Measurements from ENCODE around the gene PHTF2.
"Not testable (repeated sequence)": the region's sequence is repeated elsewhere in the genome, so short reads cannot be mapped to it uniquely, and the experiment has no call there.

The PHTF2 gene

GRCh38 chr7:77798394-77799077, at the start of gene PHTF2, which contains the start of gene TMEM60:
Gene PHTF2 (plus strand): TSS chr7:77798773.
Gene TMEM60 (minus strand): TSS chr7:77798434. CDS start chr7:77794373, 4,061 bp downstream.
- peak; percentile 96 to 98 for DNase-seq

- no peak for DNase-seq
Measured at GRCh38 chr7:77752016-77752415, 46.6 kb upstream of the PHTF2 start.

- no peak for DNase-seq
Measured at GRCh38 chr7:77753173-77753572, 45.4 kb upstream of the PHTF2 start.

DNA sequence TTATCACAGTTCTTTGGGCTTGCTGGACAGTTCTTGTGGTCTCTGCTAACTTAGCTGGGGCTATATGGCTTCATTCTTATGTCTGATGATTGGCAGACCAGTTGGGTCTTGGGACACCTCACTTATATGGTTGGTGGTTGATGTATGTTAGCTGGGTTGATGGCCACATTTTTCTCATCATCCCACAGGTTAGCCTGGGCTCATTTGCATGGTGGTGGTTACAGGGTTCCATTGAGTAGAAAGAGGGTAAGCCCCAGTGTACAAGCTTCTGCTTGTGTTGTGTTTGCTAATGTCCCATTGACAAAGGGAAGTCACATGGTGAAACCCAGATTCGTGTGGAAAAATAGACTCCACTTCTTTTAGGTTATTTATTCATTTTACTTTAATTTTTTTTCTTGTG, 41.0 kb upstream of the PHTF2 start:
- DNase-seq, result no peak

DNA sequence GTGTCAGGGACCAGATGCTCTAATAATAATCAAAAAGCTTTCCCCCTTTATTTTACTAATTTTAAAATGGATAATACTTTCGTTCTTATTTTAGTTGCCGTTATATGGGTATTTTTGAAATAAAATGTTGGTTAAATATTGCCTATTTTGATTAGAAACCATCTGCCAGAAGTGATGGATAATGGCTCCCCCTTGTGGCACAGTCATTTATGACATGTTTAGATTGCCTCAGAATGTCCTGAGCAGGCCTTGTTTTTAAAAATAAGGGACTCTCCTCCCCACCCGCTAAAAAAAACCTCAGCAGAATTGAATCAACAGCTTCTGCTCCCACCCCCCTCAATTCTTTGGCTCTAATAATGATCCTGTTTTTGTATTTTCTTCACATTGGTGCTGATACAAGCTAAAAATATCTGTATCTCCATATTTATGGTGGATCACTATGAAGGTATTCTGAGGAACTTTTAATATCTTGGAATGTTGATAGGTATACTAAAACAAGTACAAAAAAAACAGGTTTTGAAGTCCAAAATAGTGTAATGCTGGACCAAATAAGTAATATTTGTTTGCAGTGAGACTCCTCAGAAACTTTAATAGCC, 39.2 kb upstream of the PHTF2 start:
- DNase-seq, result peak in 1 of 2 experiments; percentile 25

DNA sequence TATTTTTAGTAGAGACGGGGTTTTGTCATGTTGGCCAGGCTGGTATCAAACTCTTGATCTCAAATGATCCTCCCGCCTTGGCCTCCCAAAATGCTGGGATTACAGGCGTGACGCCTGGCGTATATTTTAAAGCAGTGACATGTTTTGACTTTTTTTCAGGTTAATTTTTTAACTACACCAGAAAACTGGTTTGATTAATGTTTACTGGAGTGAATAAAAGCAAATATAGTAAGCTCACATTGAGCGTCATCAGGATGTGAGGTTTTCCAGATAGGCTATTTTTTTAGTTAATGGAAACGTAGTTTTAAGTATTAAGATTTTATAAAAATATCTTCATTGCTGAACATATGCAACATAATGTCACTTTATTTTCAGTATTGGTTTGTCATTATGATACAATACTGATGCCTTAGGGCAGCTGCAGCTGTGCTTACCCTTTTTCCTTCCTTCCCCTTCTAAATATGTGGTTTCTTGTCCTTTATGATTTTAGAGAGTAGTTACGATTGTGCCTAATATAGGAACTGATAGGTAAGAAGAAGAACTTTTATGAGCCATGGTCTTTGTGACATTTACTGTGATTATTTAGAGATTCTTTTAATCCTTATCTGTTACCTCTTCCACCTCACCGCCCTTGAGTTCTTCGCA, 37.6 kb upstream of the PHTF2 start:
- no peak for DNase-seq

DNA sequence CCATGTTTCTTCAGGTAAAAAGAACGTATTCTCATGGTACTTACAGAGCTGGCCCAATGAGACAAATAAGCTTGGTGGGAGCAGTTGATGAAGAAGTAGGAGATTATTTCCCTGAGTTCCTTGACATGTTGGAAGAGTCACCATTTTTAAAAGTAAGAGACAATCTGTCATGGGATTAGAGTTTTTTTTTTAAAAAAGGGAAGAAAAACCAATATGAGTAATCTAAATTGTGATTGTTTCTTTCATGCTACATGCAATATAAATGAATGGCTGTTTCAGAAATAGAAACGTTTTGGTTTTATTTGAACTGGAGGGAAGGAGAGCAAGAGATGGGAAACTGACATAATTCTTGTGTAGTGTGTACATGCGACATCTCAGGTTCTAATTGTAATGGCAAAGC, 33.1 kb upstream of the PHTF2 start:
- no peak for DNase-seq

DNA sequence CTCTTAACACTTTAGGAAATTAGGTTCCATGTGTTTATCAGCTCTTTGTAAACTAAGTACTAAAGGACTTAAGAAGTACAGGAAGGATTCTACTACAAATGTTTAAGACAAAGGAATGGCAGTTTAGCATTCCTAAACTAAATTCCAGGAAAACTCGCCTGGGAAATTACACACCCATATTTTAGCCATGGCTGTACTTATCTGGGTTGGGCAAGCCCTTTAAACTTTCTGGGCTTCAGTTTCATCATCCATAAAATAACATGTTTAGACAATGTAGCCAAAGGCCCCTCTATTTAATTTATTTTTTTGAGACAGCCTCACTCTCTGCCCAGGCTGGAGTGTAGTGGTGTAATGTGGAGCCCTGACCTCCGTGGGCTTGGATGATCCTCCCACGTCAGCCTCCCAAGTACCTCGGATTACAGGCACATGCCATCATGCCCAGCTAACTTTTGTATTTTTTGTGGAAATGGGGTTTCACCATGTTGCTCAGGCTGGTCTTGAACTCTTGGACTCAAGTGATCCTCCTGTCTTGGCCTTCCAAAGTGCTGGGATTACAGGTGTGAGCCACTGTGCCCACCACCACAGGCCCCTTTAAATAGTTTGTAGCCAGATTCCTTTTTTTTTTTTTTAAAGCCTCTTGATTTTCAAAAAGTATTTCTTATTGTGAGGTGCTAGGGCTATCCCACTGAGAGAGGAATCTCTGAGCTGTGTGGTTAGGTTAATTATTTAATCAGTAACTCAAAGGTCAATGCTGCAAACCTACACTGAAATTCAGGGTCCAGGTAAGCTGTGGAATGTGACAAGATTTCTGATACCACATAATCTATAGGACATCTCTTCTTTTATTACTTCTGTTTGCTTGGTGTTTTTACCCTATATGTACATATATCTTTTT, 32.4 kb upstream of the PHTF2 start:
- DNase-seq, result no peak

GRCh38 chr7:77766801-77767605, 31.6 kb upstream of the PHTF2 start:
- no peak for DNase-seq

DNA sequence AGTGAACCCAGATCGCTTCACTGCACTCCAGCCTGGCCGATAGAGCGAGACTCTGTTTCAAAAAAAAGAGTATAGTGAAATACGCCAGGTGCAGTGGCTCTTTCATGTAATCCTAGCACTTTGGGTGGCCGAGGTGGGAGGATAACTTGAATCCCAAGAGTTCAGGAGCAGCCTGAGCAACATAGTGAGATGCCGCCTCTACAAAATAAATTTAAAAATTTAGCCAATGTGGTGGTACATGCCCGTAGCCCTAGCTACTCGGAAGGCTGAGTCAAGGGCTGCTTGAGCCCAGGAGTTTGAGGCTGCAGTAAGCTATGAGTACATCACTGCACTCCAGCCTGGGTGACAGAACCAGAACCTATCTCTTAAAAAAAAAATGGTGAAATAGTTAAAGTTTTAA, 28.3 kb upstream of the PHTF2 start:
- no peak for DNase-seq

DNA sequence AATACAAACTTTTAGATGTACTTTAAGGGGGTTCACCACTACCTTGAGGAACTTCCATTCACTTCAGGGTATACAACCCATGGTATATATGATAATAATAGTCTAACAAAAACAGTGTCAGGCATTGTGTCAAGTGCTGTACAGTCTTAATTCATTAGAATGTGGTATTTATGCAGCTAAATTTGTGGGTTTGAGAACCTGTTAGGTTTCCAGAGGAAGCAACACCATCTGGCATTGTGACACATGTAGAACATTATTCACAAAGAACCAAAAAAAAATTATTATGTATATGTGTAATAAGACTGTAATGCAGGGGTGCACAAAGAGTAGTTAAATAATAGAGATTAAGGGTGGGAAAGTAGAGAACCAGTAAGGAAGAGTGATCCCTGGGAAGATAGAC, 26.7 kb upstream of the PHTF2 start:
- no peak for DNase-seq

DNA sequence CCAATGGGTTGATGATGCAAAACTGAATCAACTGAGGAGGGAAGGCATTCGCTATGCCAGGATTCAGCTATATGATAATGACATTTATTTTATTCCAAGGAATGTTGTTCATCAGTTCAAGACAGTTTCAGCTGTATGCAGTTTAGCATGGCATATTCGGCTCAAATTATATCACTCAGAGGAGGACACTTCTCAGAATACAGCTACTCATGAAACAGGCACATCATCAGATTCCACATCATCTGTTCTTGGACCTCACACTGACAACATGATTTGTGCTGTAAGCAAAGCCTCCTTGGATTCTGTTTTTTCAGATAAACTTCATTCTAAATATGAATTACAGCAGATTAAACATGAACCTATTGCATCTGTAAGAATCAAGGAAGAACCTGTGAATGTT, 20.0 kb upstream of the PHTF2 start:
- no peak for DNase-seq

DNA sequence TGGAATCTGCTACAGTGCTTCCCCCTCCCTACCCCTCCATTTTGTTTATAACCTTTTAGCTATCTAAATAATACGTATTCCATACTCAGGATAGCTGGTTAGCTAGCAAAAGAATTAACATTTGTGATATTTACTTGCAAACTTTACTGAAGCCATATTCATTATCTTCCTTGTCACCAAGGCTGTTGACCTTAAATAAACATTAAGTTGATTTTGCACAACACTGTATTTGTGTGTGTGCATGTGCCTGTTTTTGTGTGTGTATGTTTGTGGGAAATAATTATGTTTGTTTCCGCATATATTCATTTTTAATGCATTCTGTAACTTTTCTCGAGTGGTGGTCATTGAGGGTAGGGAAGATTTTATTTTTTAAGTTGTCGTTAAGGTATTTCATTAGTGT, 16.2 kb upstream of the PHTF2 start:
- no peak for DNase-seq

GRCh38 chr7:77783111-77783510, 15.5 kb upstream of the PHTF2 start:
- DNase-seq, result no peak

GRCh38 chr7:77783545-77783944, 15.0 kb upstream of the PHTF2 start:
- DNase-seq, result no peak

- not testable (repeated sequence) for DNase-seq
Measured at GRCh38 chr7:77784426-77784825, 14.1 kb upstream of the PHTF2 start.

- no peak for DNase-seq
Measured at GRCh38 chr7:77786018-77786417, 12.6 kb upstream of the PHTF2 start.

- DNase-seq, result no peak
Measured at GRCh38 chr7:77786741-77787140, 11.8 kb upstream of the PHTF2 start.

DNA sequence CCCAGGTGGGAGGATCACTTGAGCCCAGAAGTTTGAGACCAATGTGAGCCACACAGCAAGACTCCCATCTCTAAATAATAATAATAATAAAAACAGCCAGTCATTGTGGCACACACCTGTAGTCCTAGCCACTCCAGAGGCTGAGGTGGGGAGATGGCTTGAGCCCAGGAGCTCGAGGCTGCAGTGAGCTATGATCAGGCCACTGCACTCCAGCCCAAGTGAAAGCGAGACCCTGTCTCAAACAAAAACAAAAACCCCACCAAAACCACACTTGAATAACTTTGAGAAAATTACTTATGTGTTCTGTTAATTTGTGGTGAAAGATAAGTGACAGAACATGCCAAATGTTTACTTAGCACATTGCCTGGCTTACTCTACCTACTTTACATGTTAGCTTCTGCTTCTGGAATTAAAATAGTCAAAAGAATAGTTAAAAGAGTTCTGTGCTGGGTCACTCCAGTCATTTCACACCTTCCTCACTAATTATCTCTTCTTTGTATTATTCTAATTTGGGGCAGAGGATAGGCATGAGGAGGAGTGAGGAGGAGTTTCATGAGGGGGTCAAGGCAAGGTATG, 10.2 kb upstream of the PHTF2 start:
- DNase-seq, result no peak

GRCh38 chr7:77791336-77791735, 7.2 kb upstream of the PHTF2 start:
- DNase-seq, result no peak

GRCh38 chr7:77791956-77792355, 6.6 kb upstream of the PHTF2 start:
- DNase-seq, result no peak

DNA sequence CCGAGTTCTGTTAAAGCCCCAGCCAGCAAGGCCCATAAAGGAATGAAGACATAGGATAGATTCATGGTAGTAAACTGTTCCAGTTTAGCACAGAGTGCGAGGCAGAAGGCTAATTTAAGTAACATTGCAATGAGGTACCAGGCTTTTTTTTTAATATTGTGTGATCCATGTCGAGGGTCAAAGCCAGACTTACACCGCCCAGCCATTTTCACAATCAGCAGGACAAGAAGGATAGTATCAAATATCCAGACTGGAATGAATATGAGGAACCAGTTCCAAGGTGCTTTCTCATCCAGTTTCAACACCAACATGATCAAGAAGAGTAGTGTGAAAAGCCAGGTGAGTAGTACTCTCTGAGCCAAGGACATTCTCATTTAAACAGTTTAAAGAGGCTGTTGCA, 4.6 kb upstream of the PHTF2 start:
- no peak for DNase-seq

Measured in cerebellar nuclear complex (tissue), 1 donor.